Body of pancreas (tissue), 4 donors: Measurements from ENCODE around the gene GRIA4.

Experiments used
- POLR2A ChIP-seq, 3 donors: fragments of 450-650 bp; IDR thresholded peaks; one replicate each; pipeline ENCODE4 v1.6.1; 2016; ENCODE audit warnings: antibody characterized with exemption in 3 of 3, mild to moderate bottlenecking in 2 of 3
- TF ChIP-seq, protein P1 (sequence below), 7 experiments: fragments of 450-650 bp in 4 of 7; fragments of 200-600 bp in 3 of 7; sonication (generic) in 3 of 7; IDR thresholded peaks; one replicate each; pipeline ENCODE4 v1.5.1; 2016 to 2019; ENCODE audit warnings: antibody characterized with exemption in 7 of 7

DNA sequence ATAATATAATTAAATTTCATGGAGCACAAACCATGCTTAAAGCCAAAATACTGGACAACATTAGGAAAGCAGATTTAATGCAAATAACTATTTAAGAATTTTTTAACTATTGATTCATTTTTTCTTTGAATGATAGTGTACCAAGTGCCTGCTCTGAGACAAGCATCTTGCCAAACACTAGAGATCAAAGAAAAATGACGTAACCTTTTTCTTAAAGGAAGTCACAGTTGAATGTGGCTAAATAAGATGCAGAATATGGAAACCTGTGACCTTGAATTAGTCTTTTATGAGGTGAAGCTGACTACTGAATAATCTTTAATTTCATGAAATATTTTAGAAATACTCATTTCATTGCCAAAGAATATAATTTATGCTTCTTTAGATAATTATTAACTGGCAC, 308.2 kb downstream of the GRIA4 start:
- TF ChIP-seq, protein P1, sequence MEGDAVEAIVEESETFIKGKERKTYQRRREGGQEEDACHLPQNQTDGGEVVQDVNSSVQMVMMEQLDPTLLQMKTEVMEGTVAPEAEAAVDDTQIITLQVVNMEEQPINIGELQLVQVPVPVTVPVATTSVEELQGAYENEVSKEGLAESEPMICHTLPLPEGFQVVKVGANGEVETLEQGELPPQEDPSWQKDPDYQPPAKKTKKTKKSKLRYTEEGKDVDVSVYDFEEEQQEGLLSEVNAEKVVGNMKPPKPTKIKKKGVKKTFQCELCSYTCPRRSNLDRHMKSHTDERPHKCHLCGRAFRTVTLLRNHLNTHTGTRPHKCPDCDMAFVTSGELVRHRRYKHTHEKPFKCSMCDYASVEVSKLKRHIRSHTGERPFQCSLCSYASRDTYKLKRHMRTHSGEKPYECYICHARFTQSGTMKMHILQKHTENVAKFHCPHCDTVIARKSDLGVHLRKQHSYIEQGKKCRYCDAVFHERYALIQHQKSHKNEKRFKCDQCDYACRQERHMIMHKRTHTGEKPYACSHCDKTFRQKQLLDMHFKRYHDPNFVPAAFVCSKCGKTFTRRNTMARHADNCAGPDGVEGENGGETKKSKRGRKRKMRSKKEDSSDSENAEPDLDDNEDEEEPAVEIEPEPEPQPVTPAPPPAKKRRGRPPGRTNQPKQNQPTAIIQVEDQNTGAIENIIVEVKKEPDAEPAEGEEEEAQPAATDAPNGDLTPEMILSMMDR (IDR thresholded peaks at IDR 0.05), result no peak
- no peak for TF ChIP-seq POLR2A (IDR thresholded peaks at IDR 0.05)
